ENCODE data around the gene CLIP2. TPM values are rescaled to one million over a fixed set of nuclear protein-coding genes. Genes with fewer than 3 reads are reported as not detected.

CLIP2 gene
- total RNA-seq, 1 experiment from 2014 or later = 39.9 TPM

GRCh38 chr7:74334030-74334429, 44.8 kb downstream of the CLIP2 start:
- DNase-seq (ENCODE audit: low read depth, low spot score) (no peak), ATAC-seq (no peak)
- Histone ChIP-seq H3K9me3 (ENCODE audit: control insufficient read depth, insufficient read depth, low read depth, low read length) (no peaks in the 10 kb centered on the region), H3K4me3 (ENCODE audit: low read depth in 2 of 2, low read length in 2 of 2) (no peak overlapping the region), H3K36me3 (ENCODE audit: control insufficient read depth, insufficient read depth, low read length) (no peaks in the 10 kb centered on the region), H3K27ac (ENCODE audit: low read length) (no peak overlapping the region), H3K27me3 (ENCODE audit: control insufficient read depth, insufficient read depth, low read length) (no peaks in the 10 kb centered on the region), H3K4me1 (ENCODE audit: control insufficient read depth, insufficient read depth, low read length) (no peaks in the 10 kb centered on the region)
- in situ Hi-C loops (cut with HindIII; ENCODE audit: low pct_unique_long_range_greater_than_20kb, low sequenced_read_pairs) (no loop called here), intact Hi-C loops (cut with micrococcal nuclease; ENCODE audit: unreplicated experiment) (no loop called here)
- no TSS peak for BruUV-seq (replicated peaks)
- ChIA-PET CTCF (no interaction called here), POLR2A (no interaction called here)
- TF ChIP-seq POLR2AphosphoS5 (IDR thresholded peaks at IDR 0.05; ENCODE audit: low read depth, low read length) (no peak), CTCF (IDR thresholded peaks at IDR 0.05) (no peak)

- CTCF ChIA-PET = no interaction called here
- BruUV-seq (replicated peaks) = no TSS peak
- POLR2A ChIA-PET = no interaction called here
Observed at GRCh38 chr7:74337926-74338325, 48.7 kb downstream of the CLIP2 start.

More at GRCh38 chr7:74337926-74338325, 48.7 kb downstream of the CLIP2 start:
- Histone ChIP-seq H3K27me3 (ENCODE audit: control insufficient read depth, insufficient read depth, low read length) (no peaks in the 10 kb centered on the region), H3K4me1 (ENCODE audit: control insufficient read depth, insufficient read depth, low read length) (no peaks in the 10 kb centered on the region), H3K27ac (ENCODE audit: low read length) (no peak overlapping the region), H3K4me3 (ENCODE audit: low read depth in 2 of 2, low read length in 2 of 2) (no peak overlapping the region), H3K36me3 (ENCODE audit: control insufficient read depth, insufficient read depth, low read length) (no peaks in the 10 kb centered on the region), H3K9me3 (ENCODE audit: control insufficient read depth, insufficient read depth, low read depth, low read length) (no peaks in the 10 kb centered on the region)
- TF ChIP-seq TCF7L2 (IDR thresholded peaks at IDR 0.05; ENCODE audit: low read depth, low read length) (no peak), REST (IDR thresholded peaks at IDR 0.05; ENCODE audit: insufficient read depth in 1 of 2, low read depth in 2 of 2, low read length in 1 of 2) (no peak), SIN3A (IDR thresholded peaks at IDR 0.05; ENCODE audit: borderline replicate concordance, insufficient read depth, low read depth, low read length) (no peak), CTCF (IDR thresholded peaks at IDR 0.05) (no peak), POLR2AphosphoS5 (IDR thresholded peaks at IDR 0.05; ENCODE audit: low read depth, low read length) (no peak)
- DNase-seq (ENCODE audit: low read depth, low spot score) = no peak
- intact Hi-C loops (cut with micrococcal nuclease; ENCODE audit: unreplicated experiment) (no loop called here), in situ Hi-C loops (cut with HindIII; ENCODE audit: low pct_unique_long_range_greater_than_20kb, low sequenced_read_pairs) (no loop called here)
- no peak for ATAC-seq

Data from Panc1 (cell line).